Fibroblast of lung (primary cell): Measurements from ENCODE around the gene ACADS. TPM values are rescaled to one million over a fixed set of nuclear protein-coding genes. Genes with fewer than 3 reads are reported as not detected.

Experiments used
- DNase-seq, 2 donors: peaks; one replicate each; pipeline versions ENCODE4 v3.0.0 to v3.0.0-alpha.2; 2010; ENCODE audit warnings: low read depth in 2 of 2
- H2AFZ ChIP-seq: 2 replicates; pipeline ENCODE4 v1.5.1; 2012; ENCODE audit warnings: low read length, control low read depth, inconsistent platforms
- H3K27ac ChIP-seq: 2 replicates; pipeline ENCODE4 v1.5.1; 2011; ENCODE audit warnings: low read length, control low read depth; ENCODE audit not compliant: insufficient read depth
- H3K27me3 ChIP-seq: 2 replicates; pipeline ENCODE4 v1.5.1; 2011; ENCODE audit warnings: mild to moderate bottlenecking, low read length; ENCODE audit not compliant: control insufficient read depth, insufficient read depth
- H3K36me3 ChIP-seq: 2 replicates; pipeline ENCODE4 v1.5.1; 2011; ENCODE audit warnings: low read length; ENCODE audit not compliant: control insufficient read depth, insufficient read depth
- H3K4me1 ChIP-seq: 2 replicates; pipeline ENCODE4 v1.5.1; 2011; ENCODE audit warnings: low read length; ENCODE audit not compliant: control insufficient read depth, insufficient read depth; ENCODE audit errors: extremely low read depth
- H3K4me2 ChIP-seq: 2 replicates; pipeline ENCODE4 v1.5.1; 2011; ENCODE audit warnings: low read length, control low read depth; ENCODE audit not compliant: insufficient read depth; ENCODE audit errors: extremely low read depth
- H3K4me3 ChIP-seq, 4 experiments: fragments of 200-600 bp in 1 of 4; sonication (generic) in 1 of 4; replicated peaks in 1 of 4; 2 replicates each; pipeline ENCODE4 v1.5.1; 2011 to 2016; ENCODE audit warnings: low read length in 4 of 4, low read depth in 3 of 4, mild to moderate bottlenecking in 3 of 4, control low read depth in 2 of 4, inconsistent platforms in 1 of 4, mixed read lengths in 1 of 4; ENCODE audit not compliant: insufficient read depth in 1 of 4; ENCODE audit errors: control extremely low read depth in 1 of 4
- H3K79me2 ChIP-seq: 2 replicates; pipeline ENCODE4 v1.5.1; 2012; ENCODE audit warnings: mild to moderate bottlenecking, low read length, inconsistent platforms; ENCODE audit not compliant: control insufficient read depth, insufficient read depth
- H3K9ac ChIP-seq: 2 replicates; pipeline ENCODE4 v1.5.1; 2011; ENCODE audit warnings: mild to moderate bottlenecking, low read length, control low read depth; ENCODE audit not compliant: insufficient read depth
- H3K9me3 ChIP-seq: 2 replicates; pipeline ENCODE4 v1.5.1; 2012; ENCODE audit warnings: low read depth, low read length; ENCODE audit not compliant: control insufficient read depth, insufficient read depth
- H4K20me1 ChIP-seq: 2 replicates; pipeline ENCODE4 v1.5.1; 2011; ENCODE audit warnings: low read length; ENCODE audit not compliant: control insufficient read depth, insufficient read depth; ENCODE audit errors: extremely low read depth
- EZH2 ChIP-seq: IDR thresholded peaks from 2 replicates; pipeline ENCODE4 v1.5.1; 2012; ENCODE audit warnings: low read length, control low read depth, mild to moderate bottlenecking; ENCODE audit errors: missing control alignments
- polyA plus RNA-seq, 2 donors: library from polyadenylated mRNA; depleted of rRNA in 1 of 2; stranded (reverse) in 1 of 2; unstranded in 1 of 2; fragments of >200 nt; gene quantifications; 2 replicates each; pipeline ENCODE4 v1.2.1, GENCODE V29; 2011 to 2012; ENCODE audit warnings: missing spikeins in 1 of 2
- total RNA-seq: library from RNA; depleted of rRNA; stranded (reverse); fragments of >200 nt; gene quantifications from 2 replicates; pipeline ENCODE4 v1.2.1, GENCODE V29; 2014
- TF ChIP-seq, protein P1 (sequence below), 2 donors: IDR thresholded peaks in 1 of 2; conservative IDR thresholded peaks in 1 of 2; 1 replicate in 1 of 2; 2 replicates in 1 of 2; pipeline ENCODE4 v1.5.1; 2011 to 2012; ENCODE audit warnings: low read length in 2 of 2, control low read depth in 1 of 2, inconsistent platforms in 1 of 2, low read depth in 1 of 2, mild to moderate bottlenecking in 1 of 2

Gene ACADS
- total and polyA plus RNA-seq, 2 donors (not counting 1 experiment from before 2014, with no cell fraction given), result 4.5 to 15.9 TPM

DNA sequence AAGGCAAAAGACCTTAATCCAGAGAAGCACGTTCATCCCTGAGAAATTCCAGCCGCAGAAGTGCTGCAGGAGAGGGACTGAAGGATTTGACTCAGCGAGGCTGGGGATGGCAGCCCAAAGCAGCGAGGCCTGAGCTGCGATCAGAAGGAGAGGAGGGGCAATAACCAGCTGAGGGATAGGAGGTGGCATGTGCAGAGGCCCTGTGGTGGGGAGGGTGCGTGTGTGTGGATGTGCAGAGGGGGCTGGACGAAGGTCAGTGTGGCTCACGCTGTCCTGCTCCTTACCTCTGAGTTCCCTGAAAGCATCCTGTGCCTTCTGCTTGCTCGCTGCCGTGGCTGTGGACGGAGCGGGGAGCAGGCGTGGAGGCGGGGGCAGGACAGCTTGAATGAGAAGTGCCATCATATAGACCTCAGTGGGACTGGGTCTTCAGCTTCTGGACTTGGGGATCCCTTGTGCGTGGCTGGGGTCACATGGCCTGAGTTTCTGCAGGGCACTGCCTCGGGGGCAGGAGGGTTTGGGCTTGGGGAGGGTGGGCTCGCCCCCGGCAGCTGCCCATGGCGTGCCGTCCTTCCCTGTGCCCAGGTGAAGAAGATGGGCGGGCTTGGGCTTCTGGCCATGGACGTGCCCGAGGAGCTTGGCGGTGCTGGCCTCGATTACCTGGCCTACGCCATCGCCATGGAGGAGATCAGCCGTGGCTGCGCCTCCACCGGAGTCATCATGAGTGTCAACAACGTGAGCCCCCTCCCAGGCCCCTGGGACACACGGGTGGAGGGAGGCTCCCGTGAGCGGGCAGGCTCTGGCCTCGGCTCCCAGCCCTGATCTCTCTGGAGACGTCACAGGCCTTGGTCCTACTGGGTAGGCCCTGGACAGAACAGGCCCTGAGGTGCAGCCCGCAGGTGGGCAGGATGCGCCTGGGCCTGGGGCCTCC, 11.0 kb downstream of the ACADS start:
- no peak overlapping the region for H3K9ac ChIP-seq
- H3K79me2 ChIP-seq, result no peaks in the 10 kb centered on the region
- DNase-seq, result no peak
- no peak overlapping the region for H3K27ac ChIP-seq
- no peaks in the 10 kb centered on the region for H3K9me3 ChIP-seq
- no peaks in the 10 kb centered on the region for H3K4me1 ChIP-seq
- H3K36me3 ChIP-seq, result no peaks in the 10 kb centered on the region
- H3K27me3 ChIP-seq, result no peaks in the 10 kb centered on the region
- H3K4me2 ChIP-seq, result no peak overlapping the region
- TF ChIP-seq, protein P1, sequence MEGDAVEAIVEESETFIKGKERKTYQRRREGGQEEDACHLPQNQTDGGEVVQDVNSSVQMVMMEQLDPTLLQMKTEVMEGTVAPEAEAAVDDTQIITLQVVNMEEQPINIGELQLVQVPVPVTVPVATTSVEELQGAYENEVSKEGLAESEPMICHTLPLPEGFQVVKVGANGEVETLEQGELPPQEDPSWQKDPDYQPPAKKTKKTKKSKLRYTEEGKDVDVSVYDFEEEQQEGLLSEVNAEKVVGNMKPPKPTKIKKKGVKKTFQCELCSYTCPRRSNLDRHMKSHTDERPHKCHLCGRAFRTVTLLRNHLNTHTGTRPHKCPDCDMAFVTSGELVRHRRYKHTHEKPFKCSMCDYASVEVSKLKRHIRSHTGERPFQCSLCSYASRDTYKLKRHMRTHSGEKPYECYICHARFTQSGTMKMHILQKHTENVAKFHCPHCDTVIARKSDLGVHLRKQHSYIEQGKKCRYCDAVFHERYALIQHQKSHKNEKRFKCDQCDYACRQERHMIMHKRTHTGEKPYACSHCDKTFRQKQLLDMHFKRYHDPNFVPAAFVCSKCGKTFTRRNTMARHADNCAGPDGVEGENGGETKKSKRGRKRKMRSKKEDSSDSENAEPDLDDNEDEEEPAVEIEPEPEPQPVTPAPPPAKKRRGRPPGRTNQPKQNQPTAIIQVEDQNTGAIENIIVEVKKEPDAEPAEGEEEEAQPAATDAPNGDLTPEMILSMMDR (conservative IDR thresholded peaks at IDR 0.05 in 1 of 2, IDR thresholded peaks at IDR 0.05 in 1 of 2; ENCODE audit: low read depth in 1 of 2, low read length in 2 of 2), result no peak
- no peak for TF ChIP-seq EZH2
- no peaks in the 10 kb centered on the region for H4K20me1 ChIP-seq
- no peak overlapping the region for H2AFZ ChIP-seq
- H3K4me3 ChIP-seq, result no peak overlapping the region

DNA sequence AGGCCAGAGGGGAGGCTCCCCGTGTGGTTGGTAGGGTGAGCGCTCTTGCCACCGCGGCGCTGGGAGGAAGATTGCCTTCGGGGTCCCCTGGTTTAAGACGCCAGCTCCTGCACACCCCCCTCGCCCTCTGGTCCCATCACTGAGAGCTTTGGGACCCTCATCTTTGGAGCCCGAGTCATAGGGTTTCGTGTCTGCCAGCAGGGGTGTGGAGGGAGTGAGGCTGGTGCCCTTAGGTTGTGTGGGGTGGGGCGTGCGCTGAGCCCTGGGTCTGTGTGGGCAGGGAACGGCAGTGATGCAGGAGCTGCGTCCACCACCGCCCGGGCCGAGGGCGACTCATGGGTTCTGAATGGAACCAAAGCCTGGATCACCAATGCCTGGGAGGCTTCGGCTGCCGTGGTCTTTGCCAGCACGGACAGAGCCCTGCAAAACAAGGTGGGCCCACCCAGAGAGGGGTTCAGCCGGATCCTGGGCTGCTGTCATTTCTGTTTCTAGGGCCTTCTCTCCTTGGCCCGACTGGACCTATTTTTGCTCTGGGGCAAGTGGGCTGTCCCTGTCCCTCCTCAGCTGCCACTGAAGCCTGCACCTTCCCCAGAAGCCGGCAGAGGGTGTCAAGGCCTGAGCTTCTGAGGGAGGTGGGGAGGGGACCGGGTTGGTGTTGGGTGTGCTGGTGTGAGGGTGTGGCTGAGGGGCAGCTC, 12.1 kb downstream of the ACADS start:
- TF ChIP-seq EZH2, result no peak
- TF ChIP-seq, protein P1 (conservative IDR thresholded peaks at IDR 0.05 in 1 of 2, IDR thresholded peaks at IDR 0.05 in 1 of 2; ENCODE audit: low read depth in 1 of 2, low read length in 2 of 2), result peak in 1 of 2 donors; percentile 34
- Histone ChIP-seq H3K4me1 (no peaks in the 10 kb centered on the region), H3K9ac (no peak overlapping the region), H3K9me3 (no peaks in the 10 kb centered on the region), H4K20me1 (no peaks in the 10 kb centered on the region), H3K4me2 (no peak overlapping the region), H3K36me3 (no peaks in the 10 kb centered on the region), H3K27me3 (no peaks in the 10 kb centered on the region), H3K79me2 (no peaks in the 10 kb centered on the region), H3K27ac (no peak overlapping the region), H2AFZ (no peak overlapping the region), H3K4me3 (no peak overlapping the region)
- no peak for DNase-seq

- no peaks in the 10 kb centered on the region for H3K4me1 ChIP-seq
- no peaks in the 10 kb centered on the region for H3K36me3 ChIP-seq
- no peaks in the 10 kb centered on the region for H3K27me3 ChIP-seq
- H3K9me3 ChIP-seq, result no peaks in the 10 kb centered on the region
- H3K4me2 ChIP-seq, result no peak overlapping the region
- H3K9ac ChIP-seq, result no peak overlapping the region
- no peak overlapping the region for H3K4me3 ChIP-seq
- no peaks in the 10 kb centered on the region for H3K79me2 ChIP-seq
- DNase-seq, result no peak
- no peak overlapping the region for H2AFZ ChIP-seq
- H3K27ac ChIP-seq, result no peak overlapping the region
- TF ChIP-seq, protein P1 (conservative IDR thresholded peaks at IDR 0.05 in 1 of 2, IDR thresholded peaks at IDR 0.05 in 1 of 2; ENCODE audit: low read depth in 1 of 2, low read length in 2 of 2), result no peak
- H4K20me1 ChIP-seq, result no peaks in the 10 kb centered on the region
These were observed 12.8 kb downstream of the ACADS start for GRCh38 chr12:120738252-120739030.
